ENCODE data around the gene FHIT.

GRCh38 chr3:60344340-60344739 is 906.9 kb downstream of the FHIT start:
- TF ChIP-seq, protein P1, sequence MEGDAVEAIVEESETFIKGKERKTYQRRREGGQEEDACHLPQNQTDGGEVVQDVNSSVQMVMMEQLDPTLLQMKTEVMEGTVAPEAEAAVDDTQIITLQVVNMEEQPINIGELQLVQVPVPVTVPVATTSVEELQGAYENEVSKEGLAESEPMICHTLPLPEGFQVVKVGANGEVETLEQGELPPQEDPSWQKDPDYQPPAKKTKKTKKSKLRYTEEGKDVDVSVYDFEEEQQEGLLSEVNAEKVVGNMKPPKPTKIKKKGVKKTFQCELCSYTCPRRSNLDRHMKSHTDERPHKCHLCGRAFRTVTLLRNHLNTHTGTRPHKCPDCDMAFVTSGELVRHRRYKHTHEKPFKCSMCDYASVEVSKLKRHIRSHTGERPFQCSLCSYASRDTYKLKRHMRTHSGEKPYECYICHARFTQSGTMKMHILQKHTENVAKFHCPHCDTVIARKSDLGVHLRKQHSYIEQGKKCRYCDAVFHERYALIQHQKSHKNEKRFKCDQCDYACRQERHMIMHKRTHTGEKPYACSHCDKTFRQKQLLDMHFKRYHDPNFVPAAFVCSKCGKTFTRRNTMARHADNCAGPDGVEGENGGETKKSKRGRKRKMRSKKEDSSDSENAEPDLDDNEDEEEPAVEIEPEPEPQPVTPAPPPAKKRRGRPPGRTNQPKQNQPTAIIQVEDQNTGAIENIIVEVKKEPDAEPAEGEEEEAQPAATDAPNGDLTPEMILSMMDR (IDR thresholded peaks at IDR 0.05; ENCODE audit: insufficient read depth, low read length, poor library complexity, severe bottlenecking): no peak
- no peak for TF ChIP-seq EZH2phosphoT487 (conservative IDR thresholded peaks at IDR 0.05; ENCODE audit: low read length)
